GM21515 (cell line): Measurements from ENCODE around the gene MORF4L1.
"Not testable (repeated sequence)": the region's sequence is repeated elsewhere in the genome, so short reads cannot be mapped to it uniquely, and the experiment has no call there.

ENCODE experiments used
- ATAC-seq: cut with Tn5 transposase; IDR thresholded peaks from one replicate; pipeline ENCODE4 v1.9.1; 2021; ENCODE audit not compliant: unreplicated experiment

MORF4L1 gene

GRCh38 chr15:78855746-78856145, 16.9 kb upstream of the MORF4L1 start:
- no peak for ATAC-seq

- peak; percentile 61 for ATAC-seq
These were observed 12.5 kb upstream of the MORF4L1 start for GRCh38 chr15:78859971-78860719.

GRCh38 chr15:78865585-78865984, 7.1 kb upstream of the MORF4L1 start:
- not testable (repeated sequence) for ATAC-seq

- ATAC-seq: not testable (repeated sequence)
These were observed 6.7 kb upstream of the MORF4L1 start for GRCh38 chr15:78866031-78866430.

GRCh38 chr15:78866803-78867202, 5.9 kb upstream of the MORF4L1 start:
- ATAC-seq: no peak

- ATAC-seq: no peak
These were observed 4.3 kb upstream of the MORF4L1 start for GRCh38 chr15:78868366-78868765.

- not testable (repeated sequence) for ATAC-seq
These were observed 1.1 kb upstream of the MORF4L1 start for GRCh38 chr15:78871483-78872127.

- ATAC-seq: peak; percentile 65
These were observed 492 bp downstream of the MORF4L1 start for GRCh38 chr15:78872972-78873792.

GRCh38 chr15:78873793-78874765, 1.4 kb downstream of the MORF4L1 start:
- ATAC-seq: no peak

- no peak for ATAC-seq
These were observed 2.6 kb downstream of the MORF4L1 start for GRCh38 chr15:78875107-78875914.

GRCh38 chr15:78876954-78877353, 4.3 kb downstream of the MORF4L1 start:
- ATAC-seq: not testable (repeated sequence)

- ATAC-seq: no peak
These were observed 5.7 kb downstream of the MORF4L1 start for GRCh38 chr15:78878356-78878755.

GRCh38 chr15:78879517-78880241, 7.0 kb downstream of the MORF4L1 start:
- no peak for ATAC-seq

- no peak for ATAC-seq
These were observed 7.5 kb downstream of the MORF4L1 start for GRCh38 chr15:78880242-78880533.

GRCh38 chr15:78880813-78881212, 8.1 kb downstream of the MORF4L1 start:
- ATAC-seq: no peak

- no peak for ATAC-seq
These were observed 9.0 kb downstream of the MORF4L1 start for GRCh38 chr15:78881681-78882080.

GRCh38 chr15:78889000-78889399, 16.3 kb downstream of the MORF4L1 start:
- ATAC-seq: no peak

- ATAC-seq: no peak
These were observed 20.8 kb downstream of the MORF4L1 start for GRCh38 chr15:78893538-78893937.

- ATAC-seq: no peak
These were observed 22.8 kb downstream of the MORF4L1 start for GRCh38 chr15:78895471-78895870.
